Epithelial cell of prostate (primary cell): Measurements from ENCODE around the gene FAM9C.
"Not testable (repeated sequence)": the region's sequence is repeated elsewhere in the genome, so short reads cannot be mapped to it uniquely, and the experiment has no call there.

Source experiments
- DNase-seq: peaks from one replicate; pipeline ENCODE4 v3.0.0-alpha.2; 2011; ENCODE audit warnings: low read depth, low spot score
- H3K27ac ChIP-seq: fragments of 450-650 bp; 2 replicates; pipeline ENCODE4 v1.5.1; 2017; ENCODE audit warnings: mild to moderate bottlenecking

Gene FAM9C

DNA sequence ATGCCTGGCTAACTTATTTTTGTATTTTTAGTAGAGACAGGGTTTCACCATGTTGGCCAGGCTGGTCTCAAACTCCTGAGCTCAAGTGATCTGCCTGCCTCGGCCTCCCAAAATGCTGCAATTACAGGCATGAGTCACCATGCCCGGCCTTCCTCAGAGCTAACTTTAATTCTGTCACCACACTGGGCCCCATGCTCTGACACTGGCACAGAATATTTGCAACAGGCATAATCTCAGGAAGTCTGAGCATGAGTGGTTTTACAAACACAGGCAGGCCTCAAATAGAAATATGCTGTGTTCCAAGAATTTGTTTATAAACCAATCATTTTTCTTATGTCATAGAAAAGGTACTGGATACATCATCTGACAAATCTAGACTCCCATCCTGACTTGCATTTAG, 32.7 kb upstream of the FAM9C start:
- no peak overlapping the region for H3K27ac ChIP-seq
- DNase-seq, result no peak

DNA sequence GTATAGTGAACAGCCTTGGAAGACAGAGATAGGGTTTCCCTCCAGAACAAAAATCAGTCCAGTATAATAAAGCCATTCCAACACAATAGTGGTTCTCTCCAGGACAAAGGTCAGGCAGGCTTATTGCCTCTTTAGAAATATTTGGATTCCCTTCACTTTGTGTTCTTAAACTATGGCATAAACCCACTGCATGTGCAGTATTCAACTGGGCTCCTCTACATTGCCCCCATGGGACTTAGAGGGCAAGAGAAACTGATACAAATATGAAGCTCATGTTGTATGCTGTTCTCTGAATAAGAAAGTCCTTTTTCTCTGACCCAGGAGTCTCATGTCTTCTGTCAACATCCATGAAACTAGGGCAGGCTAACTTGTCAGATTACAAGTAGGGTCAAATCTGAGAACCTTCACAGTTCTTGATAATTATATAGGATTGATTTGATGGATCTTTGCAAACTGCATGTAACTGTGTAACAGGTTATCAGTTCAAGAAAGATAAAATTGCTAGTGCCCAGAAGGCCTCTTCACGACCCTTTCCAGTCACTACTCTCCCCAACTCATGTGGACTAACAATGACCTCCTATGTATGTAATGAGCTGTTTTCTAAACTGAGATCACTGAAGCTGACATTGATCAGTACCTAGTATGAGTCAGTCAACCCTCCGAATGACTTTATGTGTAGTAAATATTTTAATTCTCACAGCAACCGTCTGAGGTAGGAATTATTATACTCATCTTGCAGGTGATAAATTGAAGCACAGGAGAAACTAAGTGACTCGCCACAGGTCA, 31.9 kb upstream of the FAM9C start:
- no peak overlapping the region for H3K27ac ChIP-seq

DNA sequence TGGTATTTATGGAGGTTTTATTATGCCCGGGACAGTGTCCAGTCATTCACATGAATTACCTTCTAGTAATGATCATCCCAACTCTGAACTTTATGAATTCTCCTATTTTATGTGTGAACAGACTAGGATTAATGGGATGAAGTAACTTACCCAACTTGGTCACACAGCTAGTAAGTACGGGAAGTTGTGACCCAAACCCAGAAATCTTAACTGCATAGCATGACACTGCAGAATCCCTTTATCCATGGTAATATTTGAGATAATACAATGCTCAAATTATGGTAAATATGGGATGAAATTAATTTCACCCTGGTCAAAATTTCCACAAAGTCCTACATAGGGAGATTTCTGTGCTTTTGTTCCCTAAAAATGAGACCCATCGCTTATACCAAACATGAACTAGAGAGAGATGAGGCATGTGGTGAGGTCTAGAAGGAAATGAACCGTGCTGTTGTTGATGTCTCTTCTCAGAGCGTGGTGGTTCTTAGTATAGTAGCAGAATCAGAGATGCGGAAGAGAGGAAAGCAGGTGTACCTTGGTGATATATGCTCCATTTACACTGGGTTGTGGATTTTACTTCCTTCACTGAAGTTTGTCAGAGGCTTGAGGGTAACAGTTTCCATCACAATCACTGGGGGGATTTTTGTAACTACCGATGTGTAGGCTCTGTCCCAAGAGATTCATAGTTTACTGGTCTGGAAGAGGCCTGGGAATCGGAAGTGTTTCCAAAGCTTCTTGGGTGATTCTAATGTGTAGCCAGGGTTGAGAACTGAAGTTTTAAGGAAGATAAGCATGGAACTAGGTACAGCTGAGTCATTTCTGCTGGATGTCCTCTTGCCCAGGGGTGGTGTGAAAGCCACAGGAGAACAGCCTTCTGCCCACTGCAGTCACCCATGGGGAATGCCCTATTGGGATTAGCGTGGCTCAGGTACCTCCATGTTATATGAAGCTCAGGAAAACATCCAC, 30.2 kb upstream of the FAM9C start:
- no peak overlapping the region for H3K27ac ChIP-seq
- no peak for DNase-seq

More for the DNA sequence above, 31.9 kb upstream of the FAM9C start:
- DNase-seq, result no peak

DNA sequence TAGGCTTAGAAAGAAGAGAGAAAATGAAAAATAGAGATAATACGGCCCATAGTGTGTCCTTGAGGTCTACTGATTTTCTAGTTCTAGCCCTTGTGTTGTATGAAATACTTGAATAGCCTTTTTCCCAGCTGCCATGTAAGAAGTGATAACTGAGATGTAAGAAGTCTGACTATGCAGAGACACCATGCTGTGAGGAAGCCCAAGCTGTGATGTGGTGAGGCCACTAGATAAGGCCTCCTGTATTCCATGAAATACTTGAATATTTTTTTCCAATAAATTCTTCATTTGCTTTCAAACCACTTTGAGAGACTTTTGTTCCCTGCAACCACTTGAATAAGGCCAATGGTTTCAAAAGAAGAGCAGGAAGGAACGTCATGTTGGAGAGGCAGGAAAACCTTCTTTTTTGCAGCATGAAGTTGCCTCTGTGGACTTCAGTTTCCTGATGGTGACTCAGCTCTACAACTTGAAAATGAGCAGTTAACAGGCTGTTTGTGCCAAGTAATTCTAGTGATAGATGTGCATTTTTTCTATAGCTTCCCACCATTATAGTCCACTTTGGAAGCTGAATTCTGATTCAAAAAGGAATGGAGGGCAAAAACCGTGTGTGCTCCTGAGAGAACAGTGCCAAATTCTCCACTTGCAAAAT, 25.5 kb upstream of the FAM9C start:
- no peak for DNase-seq
- no peak overlapping the region for H3K27ac ChIP-seq

DNA sequence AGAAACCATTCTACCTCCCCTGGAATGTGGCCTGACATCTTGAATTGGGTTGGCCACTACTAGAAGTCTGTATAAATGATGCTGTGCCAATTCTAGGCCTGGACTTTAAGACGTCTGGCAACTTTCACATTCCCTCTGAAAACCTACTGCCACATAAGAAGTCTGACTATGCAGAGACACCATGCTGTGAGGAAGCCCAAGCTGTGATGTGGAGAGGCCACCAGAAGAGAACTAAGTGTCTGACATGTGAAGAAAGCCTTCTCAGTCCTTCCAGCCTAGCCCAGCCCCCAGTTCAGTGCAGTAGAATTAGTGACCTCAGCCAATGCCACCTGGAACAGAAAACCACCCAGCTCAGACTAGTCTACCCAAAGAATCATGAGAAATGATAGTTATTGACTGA, 24.2 kb upstream of the FAM9C start:
- no peak overlapping the region for H3K27ac ChIP-seq
- no peak for DNase-seq

DNA sequence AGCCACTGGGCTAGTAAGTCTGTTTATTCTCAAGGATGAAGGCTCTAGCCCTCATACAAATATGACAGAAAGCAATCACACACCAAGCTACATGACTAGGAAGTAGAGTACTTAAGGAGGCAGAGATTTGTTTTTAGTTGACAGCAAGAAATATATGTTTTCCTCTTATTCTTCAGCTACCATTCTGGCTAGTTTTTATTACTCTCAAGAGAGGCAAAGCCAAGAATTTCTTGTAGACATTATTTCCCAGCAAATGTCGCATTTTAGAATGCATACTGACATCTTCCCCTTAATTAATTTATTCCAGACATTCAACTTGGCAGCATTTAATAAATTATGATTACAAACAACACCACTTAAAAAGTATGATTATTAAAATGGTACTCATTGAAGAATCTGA, 23.4 kb upstream of the FAM9C start:
- DNase-seq, result no peak
- no peak overlapping the region for H3K27ac ChIP-seq

DNA sequence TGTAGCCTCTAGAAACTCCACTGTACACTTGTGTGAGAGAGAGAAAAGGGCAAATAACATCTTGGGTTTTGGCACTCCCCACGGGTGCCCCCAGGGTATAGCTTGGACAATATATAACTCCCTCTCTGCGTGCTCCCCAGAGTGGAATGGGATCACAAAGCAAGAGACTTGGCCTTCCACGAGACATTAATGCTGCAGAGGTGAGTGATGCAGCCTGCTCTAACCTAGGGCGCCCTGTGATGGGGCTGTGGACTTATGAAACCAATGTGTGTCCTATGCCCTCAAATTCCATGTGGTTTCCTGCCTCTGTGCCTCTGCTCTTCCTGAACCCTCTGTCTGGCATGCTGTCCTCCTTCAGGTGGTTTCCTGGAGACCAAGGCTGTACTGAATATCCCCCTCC, 22.0 kb upstream of the FAM9C start:
- no peak for DNase-seq
- H3K27ac ChIP-seq, result no peak overlapping the region

DNA sequence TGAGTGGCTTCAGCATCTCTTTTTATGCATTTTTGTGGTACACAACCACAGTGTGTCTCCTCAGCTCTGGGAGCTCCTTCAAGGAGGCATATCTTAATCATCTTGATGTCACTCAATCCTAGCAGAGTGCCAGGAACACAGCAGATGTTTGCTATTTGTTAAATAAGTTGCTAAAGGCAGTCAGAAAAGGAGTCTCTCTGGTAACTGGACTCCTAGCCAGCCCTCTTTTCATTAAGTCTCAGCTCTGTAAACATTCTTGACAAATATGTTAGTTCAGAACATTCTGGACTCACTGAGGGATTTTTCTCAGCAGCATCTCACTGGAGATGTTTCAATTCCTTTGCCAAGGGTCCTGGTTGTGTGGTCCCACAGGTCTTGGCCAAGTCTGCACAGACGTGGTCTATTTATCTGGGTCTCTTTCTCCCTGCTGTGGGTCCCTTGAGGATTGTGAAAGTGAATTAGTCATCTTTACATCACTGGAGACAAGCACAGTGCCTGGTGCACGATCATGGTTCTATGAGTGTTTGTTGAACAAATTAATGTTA, 20.3 kb upstream of the FAM9C start:
- no peak overlapping the region for H3K27ac ChIP-seq
- DNase-seq, result no peak

DNA sequence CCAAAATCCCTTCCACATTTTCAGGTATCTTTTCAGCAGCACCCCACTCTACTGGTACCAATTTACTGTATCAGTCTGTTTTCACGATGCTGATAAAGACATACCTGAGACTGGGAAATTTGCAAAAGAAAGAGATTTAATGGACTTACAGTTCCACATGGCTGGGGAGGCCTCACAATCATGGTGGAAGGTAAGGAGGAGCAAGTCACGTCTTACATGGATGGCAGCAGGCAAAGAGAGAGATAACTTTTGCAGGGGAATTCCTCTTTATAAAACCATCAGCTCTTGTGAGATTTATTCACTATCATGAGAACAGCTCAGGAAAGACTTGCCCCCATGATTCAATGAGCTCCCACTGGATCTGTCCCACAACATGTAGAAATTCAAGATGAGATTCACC, 18.7 kb upstream of the FAM9C start:
- DNase-seq, H3K27ac ChIP-seq: not testable (repeated sequence)

DNA sequence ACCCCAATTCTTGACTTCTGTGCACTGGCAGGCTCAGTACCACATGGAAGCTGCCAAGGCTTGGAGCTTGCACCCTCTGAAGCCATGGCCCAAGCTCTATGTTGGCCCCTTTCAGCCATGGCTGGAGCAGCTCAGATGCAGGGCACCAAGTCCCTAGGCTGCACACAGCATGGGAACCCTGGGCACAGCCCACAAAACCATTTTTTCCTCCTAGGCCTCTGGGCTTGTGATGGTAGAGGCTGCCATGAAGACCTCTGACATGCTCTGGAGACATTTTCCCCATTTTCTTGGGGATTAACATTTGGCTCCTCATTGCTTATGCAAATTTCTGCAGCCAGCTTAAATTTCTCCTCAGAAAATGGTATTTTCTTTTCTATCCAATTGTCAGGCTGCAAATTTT, 17.9 kb upstream of the FAM9C start:
- DNase-seq, H3K27ac ChIP-seq: not testable (repeated sequence)

DNA sequence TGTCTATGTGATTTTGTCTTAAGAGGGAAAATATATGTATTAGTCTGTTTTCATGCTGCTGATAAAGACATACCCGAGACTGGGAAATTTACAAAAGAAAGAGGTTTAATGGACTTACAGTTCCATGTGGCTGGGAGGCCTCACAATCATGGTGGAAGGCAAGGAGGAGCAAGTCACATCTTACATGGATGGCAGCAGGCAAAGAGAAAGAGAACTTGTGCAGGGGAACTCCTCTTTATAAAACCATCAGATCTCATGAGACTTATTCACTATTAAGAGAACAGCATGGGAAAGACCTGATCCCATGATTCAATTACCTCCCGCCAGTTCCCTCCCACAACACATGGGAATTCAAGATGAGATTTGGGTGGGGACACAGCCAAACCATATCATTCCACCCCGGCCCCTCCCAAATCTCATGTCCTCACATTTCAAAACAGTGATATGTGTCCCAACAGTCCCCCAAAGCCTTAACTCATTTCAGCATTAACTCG, 16.8 kb upstream of the FAM9C start:
- not testable (repeated sequence) for DNase-seq, H3K27ac ChIP-seq

DNA sequence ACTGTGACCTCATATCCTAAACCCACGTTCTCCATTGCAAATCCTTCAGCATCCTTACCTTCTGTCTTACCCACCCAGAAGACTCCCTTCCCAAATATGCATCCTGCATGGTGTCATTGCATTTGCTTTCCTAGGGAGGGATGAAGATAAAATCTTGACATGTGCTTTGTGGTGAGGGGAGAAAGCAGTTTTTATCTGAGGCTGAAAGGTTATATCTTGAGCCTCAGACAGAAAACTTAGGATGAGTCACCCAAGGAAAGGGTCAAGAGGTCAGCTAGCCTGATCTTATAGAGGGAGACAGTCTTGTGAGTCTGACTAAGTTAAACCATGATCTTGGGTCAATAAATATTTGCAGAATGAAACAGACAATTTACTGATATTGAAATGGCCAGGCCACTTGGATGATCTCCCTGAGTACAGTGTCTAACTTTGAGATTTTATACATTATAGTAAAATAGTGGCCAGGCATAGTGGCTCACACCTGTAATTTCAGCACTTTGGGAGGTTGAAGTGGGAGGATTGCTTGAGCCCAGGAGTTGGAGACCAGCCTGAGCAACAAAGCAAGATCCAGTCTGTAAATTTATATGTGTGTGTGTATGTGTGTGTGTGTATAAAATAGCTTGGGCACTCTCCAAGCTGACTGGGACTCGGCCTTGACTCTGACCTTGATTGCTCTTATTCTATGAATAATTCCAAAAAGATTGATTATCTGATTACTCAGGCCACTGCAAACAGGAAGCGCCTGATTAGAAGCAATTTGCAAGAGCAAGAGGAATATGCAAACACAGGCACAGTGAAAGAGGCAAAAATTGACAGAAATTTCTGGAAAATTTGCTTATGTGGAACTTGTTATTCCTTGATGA, 15.4 kb upstream of the FAM9C start:
- no peak for DNase-seq
- H3K27ac ChIP-seq, result no peak overlapping the region

DNA sequence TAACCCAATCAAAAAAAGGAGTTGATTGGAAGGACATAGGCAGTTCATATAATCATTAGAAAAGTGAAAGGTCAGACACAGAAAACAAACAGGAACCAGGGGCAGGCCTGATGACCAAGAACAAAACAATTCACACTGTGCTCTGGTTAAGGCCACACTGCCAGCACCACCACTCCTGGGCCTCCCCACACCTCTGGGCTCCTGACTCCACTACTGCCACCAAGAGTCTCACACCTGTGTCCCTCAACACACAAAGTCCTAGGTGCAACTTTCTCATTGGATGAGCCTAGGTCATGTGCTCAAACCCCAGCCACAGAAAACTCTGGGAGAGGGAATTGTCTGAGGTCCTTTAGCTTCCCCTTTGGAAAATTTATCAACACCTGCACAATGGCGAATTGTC, 11.1 kb upstream of the FAM9C start:
- no peak overlapping the region for H3K27ac ChIP-seq
- no peak for DNase-seq

DNA sequence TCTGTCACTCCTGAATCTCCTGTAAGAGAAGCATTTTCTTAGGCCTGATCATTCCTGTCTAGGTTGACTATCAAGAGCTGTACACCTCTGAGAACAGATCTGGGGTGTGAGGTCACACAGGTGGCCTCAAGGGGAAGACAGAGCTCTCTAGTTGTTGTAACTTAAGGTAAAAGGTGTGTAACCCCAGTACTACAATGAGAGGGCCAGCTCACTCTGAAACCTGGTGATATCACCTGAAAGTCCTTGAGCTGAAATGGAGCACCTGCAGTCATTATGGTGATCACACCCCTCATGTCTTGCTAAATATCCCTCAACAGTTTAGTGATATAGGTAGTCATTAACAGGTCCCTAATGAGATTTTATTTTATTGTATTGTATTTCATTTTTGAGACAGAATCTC, 8.8 kb upstream of the FAM9C start:
- H3K27ac ChIP-seq, result no peak overlapping the region
- no peak for DNase-seq

DNA sequence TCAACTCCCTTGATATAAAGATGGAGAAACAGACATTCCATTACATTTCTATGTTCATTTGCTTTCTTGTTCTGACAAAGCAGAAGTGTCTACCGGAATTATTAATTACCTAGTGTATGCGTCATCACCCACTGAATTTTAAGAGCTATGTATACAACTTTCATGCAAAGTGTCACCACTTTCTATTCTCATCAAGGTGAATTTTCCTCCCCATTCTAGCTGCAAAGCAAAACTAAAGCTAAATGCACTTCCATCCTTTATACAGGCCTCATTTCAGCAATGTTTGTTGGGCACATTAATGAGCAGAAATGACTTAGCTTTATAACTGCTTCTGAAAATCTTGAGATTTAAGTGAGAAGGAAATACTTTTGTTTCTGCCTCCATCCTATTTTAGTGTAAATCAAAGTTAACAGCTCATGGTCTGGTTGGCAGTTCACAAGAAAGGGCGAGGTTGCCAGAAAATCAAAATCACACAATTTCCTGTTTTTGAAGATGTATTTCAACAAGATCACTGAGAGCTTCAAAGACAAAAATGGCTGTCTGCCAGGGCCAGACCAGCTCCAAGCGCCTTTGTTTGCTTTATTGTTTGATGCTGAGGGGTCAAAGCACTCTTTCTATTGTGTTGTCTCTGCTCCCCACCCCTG, 7.2 kb upstream of the FAM9C start:
- H3K27ac ChIP-seq, result no peak overlapping the region
- no peak for DNase-seq

DNA sequence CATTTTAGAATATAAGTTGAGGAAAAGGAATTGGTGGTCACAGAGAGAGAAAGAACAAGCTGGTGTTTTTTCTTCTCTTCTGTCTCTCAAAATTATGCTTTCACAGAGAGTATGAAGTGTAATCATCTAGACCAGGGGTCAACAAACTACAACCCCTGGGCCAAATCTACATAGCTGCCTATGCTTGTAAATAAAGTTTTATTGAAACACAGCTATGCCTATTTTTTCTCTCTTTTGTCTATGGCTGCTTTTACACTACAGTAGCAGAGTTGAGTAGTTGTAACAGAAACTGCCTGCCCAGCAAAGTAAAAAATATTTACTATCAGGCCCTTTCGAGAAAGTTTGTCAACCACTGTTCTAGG, 6.7 kb upstream of the FAM9C start:
- no peak for DNase-seq
- no peak overlapping the region for H3K27ac ChIP-seq

DNA sequence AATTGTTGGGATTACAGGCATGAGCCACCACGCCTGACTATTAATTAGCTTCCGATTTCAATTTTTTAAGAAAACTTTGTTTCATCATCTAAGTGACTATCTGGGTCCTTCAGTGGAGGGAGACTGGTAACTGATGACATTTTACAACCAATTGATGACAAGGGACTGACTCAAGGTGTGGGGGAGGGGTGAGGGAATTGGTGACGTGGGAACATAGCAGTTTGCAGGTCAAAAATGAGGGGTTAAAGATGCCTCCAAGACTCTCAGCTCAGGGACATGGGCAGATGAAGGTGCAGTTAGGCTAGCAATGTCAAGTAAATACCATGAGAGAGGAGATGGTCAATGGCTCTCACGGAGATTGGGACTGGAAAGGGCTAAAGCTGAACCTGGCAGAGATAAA, 5.7 kb upstream of the FAM9C start:
- no peak overlapping the region for H3K27ac ChIP-seq

DNA sequence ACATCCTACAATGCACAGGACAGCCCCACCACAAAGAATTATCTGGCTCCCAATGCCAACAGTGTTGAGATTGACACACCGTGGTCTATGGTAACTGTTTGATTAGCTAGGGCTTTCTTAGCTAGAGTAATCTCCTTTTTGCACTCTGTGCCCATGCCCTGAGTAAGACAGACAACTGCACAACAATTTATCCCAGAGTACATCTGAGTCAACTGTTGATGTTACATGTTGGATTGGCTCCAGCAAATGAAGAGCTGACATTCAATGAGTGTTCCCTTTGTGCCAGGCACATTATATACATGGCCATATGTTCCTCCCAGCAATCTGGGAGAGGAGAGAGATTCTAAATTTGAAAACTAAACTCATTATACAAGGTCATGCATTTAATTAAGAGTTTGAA, 3.9 kb upstream of the FAM9C start:
- H3K27ac ChIP-seq, result no peak overlapping the region
- no peak for DNase-seq

More for the DNA sequence above, 5.7 kb upstream of the FAM9C start:
- DNase-seq, result no peak

DNA sequence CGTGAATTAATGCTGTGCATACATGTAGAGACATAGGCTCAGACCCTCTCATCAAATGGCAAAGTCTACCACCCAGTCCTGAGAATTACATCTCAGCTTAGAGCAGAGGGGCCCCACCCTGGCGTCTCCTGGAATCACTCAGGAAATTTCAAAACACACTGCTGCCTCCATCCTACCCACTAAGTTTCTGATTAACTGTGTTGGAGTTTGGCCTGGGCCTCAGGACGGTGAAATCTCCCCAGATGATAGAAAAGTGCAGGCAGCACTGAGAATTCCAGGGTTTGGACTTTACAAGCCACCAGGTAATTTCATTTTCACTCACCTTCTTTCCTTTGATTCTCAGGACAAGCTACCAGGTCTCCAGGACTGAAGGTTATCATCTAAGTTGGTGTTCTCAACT, 3.3 kb upstream of the FAM9C start:
- H3K27ac ChIP-seq, result no peak overlapping the region
- DNase-seq, result no peak
